PC-3 (cell line): ENCODE results near the gene TSPAN9. TPM values are rescaled to one million over a fixed set of nuclear protein-coding genes. Genes with fewer than 3 reads are reported as not detected.

ENCODE experiments used
- ATAC-seq: fragments of 200-7000 bp; cut with Tn5 transposase; 2 replicates; pipeline ENCODE4 v1.9.1; 2020; ENCODE audit warnings: mild to moderate bottlenecking, moderate library complexity
- BruUV-seq: library from RNA; stranded (reverse); fragments of 400-500 nt; replicated peaks from 2 replicates; lab custom pipeline; 2021; lab: Mats Ljungman, UMichigan
- CTCF ChIA-PET: fragments of 300-600 bp; sonication (Branson Sonifier 250); formaldehyde crosslinking; loops from one replicate; lab custom pipeline; 2022; ENCODE audit warnings: antibody characterized with exemption; lab: Charles Lee
- POLR2A ChIA-PET: fragments of 300-600 bp; sonication (Branson Sonifier 250); formaldehyde crosslinking; loops from one replicate; lab custom pipeline; 2022; ENCODE audit warnings: antibody characterized with exemption; ENCODE audit not compliant: unreplicated experiment; lab: Charles Lee
- DNase-seq: peaks from one replicate; pipeline ENCODE4 v3.0.0-alpha.2; 2015
- H2AFZ ChIP-seq: fragments of 300-600 bp; sonication (generic); 2 replicates; pipeline ENCODE4 v1.6.0; 2016; ENCODE audit warnings: antibody characterized with exemption, low read length
- H3F3A ChIP-seq: fragments of 300-600 bp; sonication (generic); one replicate; pipeline ENCODE4 v1.6.0; 2017; ENCODE audit warnings: antibody characterized with exemption, low read length, control low read depth, mild to moderate bottlenecking; ENCODE audit not compliant: unreplicated experiment
- H3K27ac ChIP-seq: fragments of 300-600 bp; sonication (generic); 2 replicates; pipeline ENCODE4 v1.5.1; 2016; ENCODE audit warnings: mild to moderate bottlenecking, low read length
- H3K27me3 ChIP-seq: fragments of 300-600 bp; sonication (generic); 2 replicates; pipeline ENCODE4 v1.6.1; 2016; ENCODE audit warnings: low read length, mixed read lengths
- H3K36me3 ChIP-seq: fragments of 300-600 bp; sonication (generic); 2 replicates; pipeline ENCODE4 v1.6.1; 2016; ENCODE audit warnings: low read depth, mixed run types, low read length, mixed read lengths
- H3K4me1 ChIP-seq: fragments of 300-600 bp; sonication (generic); 2 replicates; pipeline ENCODE4 v1.5.1; 2016; ENCODE audit warnings: low read length; ENCODE audit not compliant: insufficient read depth
- H3K4me2 ChIP-seq: fragments of 300-600 bp; sonication (generic); 2 replicates; pipeline ENCODE4 v1.6.0; 2016; ENCODE audit warnings: low read length
- H3K4me3 ChIP-seq: fragments of 300-600 bp; sonication (generic); 2 replicates; pipeline ENCODE4 v1.5.1; 2016; ENCODE audit warnings: mild to moderate bottlenecking, low read length, mixed read lengths
- H3K79me2 ChIP-seq: fragments of 300-600 bp; sonication (generic); 2 replicates; pipeline ENCODE4 v1.6.1; 2017; ENCODE audit warnings: low read length, mixed read lengths
- H3K9ac ChIP-seq: fragments of 300-600 bp; sonication (generic); 2 replicates; pipeline ENCODE4 v1.6.0; 2016; ENCODE audit warnings: mild to moderate bottlenecking, low read length
- H3K9me2 ChIP-seq: fragments of 300-600 bp; sonication (generic); replicated peaks from 2 replicates; pipeline ENCODE4 v1.6.1; 2016; ENCODE audit warnings: mixed run types, low read length, mixed read lengths
- H3K9me3 ChIP-seq: fragments of 300-600 bp; sonication (generic); 2 replicates; pipeline ENCODE4 v1.6.1; 2016; ENCODE audit warnings: low read length, mixed read lengths
- H4K20me1 ChIP-seq: fragments of 300-600 bp; sonication (generic); 2 replicates; pipeline ENCODE4 v1.6.1; 2016; ENCODE audit warnings: low read length, mixed read lengths
- EZH2 ChIP-seq: fragments of 300-600 bp; sonication (generic); IDR thresholded peaks from one replicate; pipeline ENCODE4 v1.6.1; 2017; ENCODE audit warnings: antibody characterized with exemption, mild to moderate bottlenecking, low read length; ENCODE audit not compliant: unreplicated experiment
- EZH2phosphoT487 ChIP-seq: fragments of 300-600 bp; sonication (generic); IDR thresholded peaks from 2 replicates; pipeline ENCODE4 v1.6.1; 2018; ENCODE audit warnings: mild to moderate bottlenecking, antibody characterized with exemption, low read length, borderline replicate concordance
- intact Hi-C: fragments of 100-400 bp; cut with micrococcal nuclease; formaldehyde crosslinking; loops from 2 replicates; pipeline ENCODE4 v1.9.0; 2023
- total RNA-seq: library from RNA; depleted of rRNA; stranded (reverse); fragments of >200 nt; gene quantifications from 2 replicates; pipeline ENCODE4 v1.2.3, GENCODE V29; 2014
- TF ChIP-seq, protein P1 (sequence below): fragments of 300-600 bp; sonication (generic); conservative IDR thresholded peaks from 2 replicates; pipeline ENCODE4 v1.5.1; 2017; ENCODE audit warnings: antibody characterized with exemption, low read depth, mild to moderate bottlenecking, low read length

Gene TSPAN9
- total RNA-seq, 1 experiment from 2014 or later: 6.2 TPM

DNA sequence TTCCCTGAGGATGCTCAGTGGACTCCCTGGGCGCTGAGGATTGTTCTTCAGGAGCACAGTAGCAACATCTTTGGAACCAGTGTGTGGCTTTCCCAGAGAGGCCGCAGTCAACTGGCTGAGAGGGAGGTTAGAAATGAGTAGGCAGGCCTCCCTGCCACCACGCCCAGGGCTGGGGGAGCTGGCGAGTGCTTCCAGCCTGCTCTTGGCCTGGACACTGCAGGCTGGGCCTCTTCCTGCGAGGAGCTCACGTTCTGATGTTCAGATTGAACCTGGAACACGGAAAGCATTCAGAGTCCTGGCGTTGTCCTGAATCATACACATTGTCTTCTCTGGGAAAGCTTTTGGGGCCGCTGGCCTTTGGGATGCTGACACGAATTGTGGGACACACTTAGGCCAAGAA, 15.6 kb downstream of the TSPAN9 start:
- H3K9me2 ChIP-seq: no peaks in the 10 kb centered on the region
- no peaks in the 10 kb centered on the region for H3K36me3 ChIP-seq
- H3K4me1 ChIP-seq: no peaks in the 10 kb centered on the region
- intact Hi-C loops: no loop called here
- H3K9me3 ChIP-seq: no peaks in the 10 kb centered on the region
- CTCF ChIA-PET: no interaction called here
- H3F3A ChIP-seq: no peaks in the 10 kb centered on the region
- POLR2A ChIA-PET: no interaction called here
- H3K79me2 ChIP-seq: no peaks in the 10 kb centered on the region
- no peak for ATAC-seq
- H3K27me3 ChIP-seq: no peaks in the 10 kb centered on the region
- H3K9ac ChIP-seq: no peak overlapping the region
- no peaks in the 10 kb centered on the region for H4K20me1 ChIP-seq
- BruUV-seq: no TSS peak
- no peak overlapping the region for H3K27ac ChIP-seq
- TF ChIP-seq EZH2phosphoT487 (no peak), EZH2 (no peak)
- TF ChIP-seq, protein P1, sequence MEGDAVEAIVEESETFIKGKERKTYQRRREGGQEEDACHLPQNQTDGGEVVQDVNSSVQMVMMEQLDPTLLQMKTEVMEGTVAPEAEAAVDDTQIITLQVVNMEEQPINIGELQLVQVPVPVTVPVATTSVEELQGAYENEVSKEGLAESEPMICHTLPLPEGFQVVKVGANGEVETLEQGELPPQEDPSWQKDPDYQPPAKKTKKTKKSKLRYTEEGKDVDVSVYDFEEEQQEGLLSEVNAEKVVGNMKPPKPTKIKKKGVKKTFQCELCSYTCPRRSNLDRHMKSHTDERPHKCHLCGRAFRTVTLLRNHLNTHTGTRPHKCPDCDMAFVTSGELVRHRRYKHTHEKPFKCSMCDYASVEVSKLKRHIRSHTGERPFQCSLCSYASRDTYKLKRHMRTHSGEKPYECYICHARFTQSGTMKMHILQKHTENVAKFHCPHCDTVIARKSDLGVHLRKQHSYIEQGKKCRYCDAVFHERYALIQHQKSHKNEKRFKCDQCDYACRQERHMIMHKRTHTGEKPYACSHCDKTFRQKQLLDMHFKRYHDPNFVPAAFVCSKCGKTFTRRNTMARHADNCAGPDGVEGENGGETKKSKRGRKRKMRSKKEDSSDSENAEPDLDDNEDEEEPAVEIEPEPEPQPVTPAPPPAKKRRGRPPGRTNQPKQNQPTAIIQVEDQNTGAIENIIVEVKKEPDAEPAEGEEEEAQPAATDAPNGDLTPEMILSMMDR: no peak
- no peak for DNase-seq
- no peak overlapping the region for H2AFZ ChIP-seq
- no peak overlapping the region for H3K4me3 ChIP-seq
- no peak overlapping the region for H3K4me2 ChIP-seq

DNA sequence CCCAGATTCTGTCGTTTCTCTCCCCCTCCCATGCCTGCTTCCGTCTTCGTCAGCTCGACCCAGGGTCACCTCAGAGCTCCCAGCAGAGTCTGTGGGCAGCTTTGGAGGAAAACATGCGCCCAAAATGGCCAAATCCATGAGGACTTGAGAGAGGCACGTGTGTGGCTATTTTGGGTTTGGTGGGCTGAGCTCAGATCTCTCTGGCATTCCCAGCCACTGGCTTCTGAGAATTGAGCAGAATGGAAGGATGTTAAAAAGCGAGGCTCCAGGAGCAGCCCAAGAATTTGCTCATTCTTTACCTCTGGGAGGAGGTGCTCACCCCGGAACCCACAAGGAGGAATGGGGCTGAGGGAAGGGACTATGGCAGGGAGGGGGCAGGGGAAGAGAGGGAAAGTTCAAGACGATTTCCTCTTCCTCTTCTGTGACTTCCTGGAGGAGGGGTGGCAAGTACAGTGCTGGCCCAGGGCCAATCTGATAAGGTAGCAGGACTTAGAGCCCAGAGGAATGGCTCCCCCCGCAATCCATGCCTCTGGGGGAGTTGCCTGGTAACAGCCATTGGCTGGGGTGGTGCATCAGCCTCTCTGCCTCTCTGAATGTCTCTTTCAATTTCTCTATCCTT, 20.1 kb downstream of the TSPAN9 start:
- Histone ChIP-seq H3K79me2 (no peaks in the 10 kb centered on the region), H3K9me2 (no peaks in the 10 kb centered on the region), H3K4me3 (no peak overlapping the region), H3F3A (no peaks in the 10 kb centered on the region), H4K20me1 (no peaks in the 10 kb centered on the region), H3K27ac (no peak overlapping the region), H3K36me3 (no peaks in the 10 kb centered on the region), H3K9ac (no peak overlapping the region), H2AFZ (no peak overlapping the region), H3K4me2 (no peak overlapping the region), H3K27me3 (no peaks in the 10 kb centered on the region), H3K9me3 (no peaks in the 10 kb centered on the region; the same call in 1 of the 2 replicates), H3K4me1 (peaks cover 8% of the 10 kb centered on the region; the same call in 1 of the 2 replicates)
- TF ChIP-seq, protein P1: no peak
- no peak for TF ChIP-seq EZH2
- POLR2A ChIA-PET: no interaction called here
- CTCF ChIA-PET: no interaction called here
- no TSS peak for BruUV-seq
- no peak for ATAC-seq
- intact Hi-C loops: no loop called here
- DNase-seq: no peak

DNA sequence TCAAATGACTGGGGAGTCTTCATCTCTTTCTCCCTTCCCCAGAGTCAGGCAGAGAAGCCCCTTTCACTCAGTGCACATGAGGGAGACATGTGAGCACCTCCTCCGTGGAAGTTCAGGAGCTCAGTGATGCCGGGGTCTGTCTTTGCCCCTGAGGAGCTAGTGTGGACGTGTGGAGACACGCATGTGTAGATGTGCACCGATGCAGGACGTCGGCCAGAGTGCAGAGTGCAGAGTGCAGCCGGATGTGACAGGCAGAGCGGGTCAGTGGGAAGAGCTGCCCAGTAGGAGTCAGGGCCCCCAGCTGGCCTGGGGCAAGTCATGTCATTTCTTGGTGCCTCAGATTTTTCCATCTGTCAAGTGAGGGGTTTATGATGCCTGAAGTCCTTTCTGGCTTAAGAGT, 20.7 kb downstream of the TSPAN9 start:
- intact Hi-C loops: no loop called here
- no peaks in the 10 kb centered on the region for H3K79me2 ChIP-seq
- no peak overlapping the region for H2AFZ ChIP-seq
- no peak overlapping the region for H3K9ac ChIP-seq
- no peaks in the 10 kb centered on the region for H3K27me3 ChIP-seq
- H3K4me1 ChIP-seq: peaks cover 8% of the 10 kb centered on the region; the same call in 1 of the 2 replicates
- no peaks in the 10 kb centered on the region; the same call in 1 of the 2 replicates for H3K9me3 ChIP-seq
- H3K36me3 ChIP-seq: no peaks in the 10 kb centered on the region
- no peak for TF ChIP-seq EZH2
- TF ChIP-seq, protein P1: no peak
- no peak for TF ChIP-seq EZH2phosphoT487
- POLR2A ChIA-PET: no interaction called here
- no peak for DNase-seq
- BruUV-seq: no TSS peak
- H3K4me2 ChIP-seq: no peak overlapping the region
- no peaks in the 10 kb centered on the region for H3K9me2 ChIP-seq
- no peak overlapping the region for H3K4me3 ChIP-seq
- ATAC-seq: no peak
- no peaks in the 10 kb centered on the region for H4K20me1 ChIP-seq
- no peaks in the 10 kb centered on the region for H3F3A ChIP-seq
- H3K27ac ChIP-seq: no peak overlapping the region
- CTCF ChIA-PET: no interaction called here
